GM12873 (cell line): Measurements from ENCODE around the gene MTRF1.

ENCODE experiments used
- CTCF ChIP-seq: IDR thresholded peaks from 2 replicates; pipeline ENCODE4 v1.5.1; 2012; ENCODE audit warnings: low read depth, mild to moderate bottlenecking, moderate library complexity, low read length, control low read depth; ENCODE audit not compliant: insufficient read depth; ENCODE audit errors: missing control alignments

The MTRF1 gene

GRCh38 chr13:41306271-41307145 lies 43.1 kb upstream of the MTRF1 start:
- TF ChIP-seq CTCF: no peak

GRCh38 chr13:41304551-41304950 lies 41.2 kb upstream of the MTRF1 start:
- no peak for TF ChIP-seq CTCF

- TF ChIP-seq CTCF: no peak
These were observed 39.4 kb upstream of the MTRF1 start for GRCh38 chr13:41302743-41303142.

- TF ChIP-seq CTCF: no peak
These were observed 36.1 kb upstream of the MTRF1 start for GRCh38 chr13:41299316-41300094.

GRCh38 chr13:41296879-41297646 lies 33.7 kb upstream of the MTRF1 start:
- TF ChIP-seq CTCF: no peak

- TF ChIP-seq CTCF: no peak
These were observed 32.6 kb upstream of the MTRF1 start for GRCh38 chr13:41295973-41296372.

- no peak for TF ChIP-seq CTCF
These were observed 31.5 kb upstream of the MTRF1 start for GRCh38 chr13:41294914-41295313.
